Frontal cortex (tissue), 4 donors: ENCODE measurements around the gene COL21A1. TPM values are rescaled to one million over a fixed set of nuclear protein-coding genes. Genes with fewer than 3 reads are reported as not detected.

Experiments used
- DNase-seq, 2 donors: peaks; one replicate each; pipeline ENCODE4 v3.0.0; 2012; ENCODE audit warnings: low spot score in 2 of 2
- FAIRE-seq: peaks from 2 replicates; lab custom pipeline; 2012; peaks lifted over from hg19 to GRCh38; lab: Jason Lieb, UNC
- total RNA-seq: library from RNA; depleted of rRNA; stranded (reverse); fragments of >200 nt; gene quantifications from one replicate; pipeline ENCODE4 v1.2.3, GENCODE V29; 2014
- donor health status: control.
- donor health status: control.
- donor health status: control.

COL21A1 gene
- total RNA-seq, 1 donor from 2014 or later, result 1.6 TPM

DNA sequence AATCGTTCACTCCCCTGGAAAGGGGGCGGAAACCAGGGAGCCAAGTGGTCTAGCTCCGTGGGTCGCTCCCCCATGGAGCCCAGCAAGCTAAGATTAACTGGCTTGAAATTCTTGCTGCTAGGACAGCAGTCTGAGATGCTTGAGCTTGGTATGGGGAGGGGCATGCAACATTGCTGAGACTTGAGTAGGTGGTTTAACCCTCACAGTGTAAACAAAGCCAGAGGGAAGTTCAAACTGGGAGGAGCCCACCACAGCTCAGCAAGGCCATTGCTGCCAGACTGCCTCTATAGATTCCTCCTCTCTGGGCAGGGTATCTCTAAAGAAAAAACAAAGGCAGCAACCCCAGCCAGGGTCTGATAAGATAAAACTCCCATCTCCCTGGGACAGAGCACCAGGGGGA, 43.2 kb downstream of the COL21A1 start:
- DNase-seq (no peak), FAIRE-seq (no peak)

DNA sequence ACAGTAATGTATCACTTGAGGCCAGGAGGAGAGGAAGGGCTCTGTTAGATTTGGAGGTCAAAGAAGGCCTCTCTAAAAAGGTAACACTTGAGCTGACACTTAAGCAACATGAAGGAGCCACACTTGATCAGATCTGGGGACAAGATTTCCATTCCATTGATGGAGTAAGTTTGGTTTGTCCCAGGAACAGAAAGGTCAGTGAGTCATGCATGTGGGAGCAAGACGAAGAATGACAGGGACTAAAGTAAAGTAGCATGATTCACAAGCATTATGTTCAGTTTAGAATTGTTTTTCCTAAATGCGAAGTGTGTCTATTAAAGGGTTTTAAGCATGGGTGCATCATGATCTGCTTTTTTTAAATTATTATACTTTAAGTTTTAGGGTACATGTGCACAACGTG, 47.4 kb downstream of the COL21A1 start:
- DNase-seq (no peak), FAIRE-seq (no peak)

GRCh38 chr6:56193846-56194245, 53.5 kb downstream of the COL21A1 start:
- DNase-seq (no peak), FAIRE-seq (no peak)

GRCh38 chr6:56188429-56188828, 59.0 kb downstream of the COL21A1 start:
- no peak for DNase-seq
- no peak for FAIRE-seq

- FAIRE-seq (no peak), DNase-seq (no peak)
Measured at GRCh38 chr6:56187686-56188085, 59.7 kb downstream of the COL21A1 start.

- FAIRE-seq (no peak), DNase-seq (no peak)
Measured at GRCh38 chr6:56176741-56177140, 70.6 kb downstream of the COL21A1 start.

- no peak for DNase-seq
- FAIRE-seq, result no peak
Measured at GRCh38 chr6:56173228-56173627, 74.2 kb downstream of the COL21A1 start.

- DNase-seq, result no peak
- no peak for FAIRE-seq
Measured at GRCh38 chr6:56172144-56172543, 75.2 kb downstream of the COL21A1 start.

DNA sequence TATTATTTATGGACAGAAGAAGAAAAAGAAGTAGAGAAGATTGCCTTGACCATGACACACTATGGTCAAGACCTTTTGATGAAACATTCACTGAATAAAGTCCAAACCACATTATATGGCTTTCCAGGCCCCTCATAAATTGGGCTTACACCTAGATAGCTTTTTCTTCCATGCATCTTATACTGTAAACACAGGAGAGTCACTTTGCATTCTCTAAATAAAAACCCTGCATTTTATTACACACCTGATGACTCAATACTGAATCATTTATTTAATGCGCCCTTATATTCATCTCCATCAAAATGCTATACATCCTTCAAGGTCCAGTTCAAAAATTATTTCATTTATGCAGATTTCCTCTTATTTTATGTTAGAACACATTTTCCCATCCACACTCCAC, 78.0 kb downstream of the COL21A1 start:
- FAIRE-seq (no peak), DNase-seq (no peak)

DNA sequence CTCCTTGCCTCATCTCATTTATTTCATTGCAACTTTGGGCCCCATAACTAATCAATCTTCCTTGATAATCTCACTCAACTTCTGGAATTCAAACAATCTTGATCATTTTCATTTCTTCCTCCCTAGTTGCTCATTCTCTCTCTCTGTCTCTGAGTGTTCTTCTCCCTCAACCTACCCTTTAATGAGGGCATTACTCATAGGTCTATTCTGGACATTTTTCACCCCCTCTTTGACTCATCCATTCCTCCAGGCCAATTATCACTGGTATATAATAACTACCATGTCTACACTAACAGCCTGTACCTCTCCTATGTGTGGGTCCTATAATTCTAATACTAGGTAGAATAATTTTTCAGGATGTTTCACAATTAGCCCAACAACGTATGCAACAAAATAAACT, 78.8 kb downstream of the COL21A1 start:
- FAIRE-seq (no peak), DNase-seq (no peak)

DNA sequence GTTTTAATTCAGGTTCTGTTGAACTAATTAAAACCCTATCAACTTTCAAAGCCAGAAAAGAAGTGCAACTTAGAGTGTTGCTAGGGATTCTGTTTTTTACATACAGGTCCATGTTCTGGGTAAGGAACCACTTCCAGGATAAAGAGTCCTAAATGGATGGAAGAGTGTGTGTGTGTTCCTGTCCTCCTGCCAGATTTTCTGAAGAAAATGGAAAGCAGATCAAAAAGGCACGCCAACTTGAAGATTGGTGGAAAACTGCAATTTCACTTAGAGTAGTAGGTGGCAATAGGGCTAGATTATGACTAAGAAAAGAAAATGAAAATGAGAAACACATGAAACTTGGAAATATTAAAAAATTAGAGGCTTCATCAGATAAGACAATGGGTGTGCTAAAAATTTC, 85.3 kb downstream of the COL21A1 start:
- DNase-seq (no peak), FAIRE-seq (no peak)

DNA sequence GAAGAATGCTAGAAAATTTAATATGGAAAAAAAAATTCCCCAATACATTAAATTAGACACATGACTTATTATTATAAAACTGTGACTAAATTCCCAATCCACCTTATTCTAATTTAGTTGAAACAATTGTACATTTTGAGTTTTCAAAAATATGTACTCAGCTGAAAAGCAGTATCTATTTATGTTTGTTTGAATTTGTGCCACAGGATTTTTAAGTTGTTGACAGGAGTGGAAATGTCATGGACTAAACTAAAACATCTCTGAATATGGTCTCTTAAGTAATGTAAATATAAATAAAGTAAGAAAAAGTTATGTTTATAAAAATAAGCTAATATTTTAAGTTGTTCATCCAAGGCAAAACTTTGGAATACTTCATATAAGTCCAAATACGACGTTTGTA, 86.9 kb downstream of the COL21A1 start:
- no peak for DNase-seq
- FAIRE-seq, result no peak

GRCh38 chr6:56158571-56158970, 88.8 kb downstream of the COL21A1 start:
- FAIRE-seq (no peak), DNase-seq (no peak)

DNA sequence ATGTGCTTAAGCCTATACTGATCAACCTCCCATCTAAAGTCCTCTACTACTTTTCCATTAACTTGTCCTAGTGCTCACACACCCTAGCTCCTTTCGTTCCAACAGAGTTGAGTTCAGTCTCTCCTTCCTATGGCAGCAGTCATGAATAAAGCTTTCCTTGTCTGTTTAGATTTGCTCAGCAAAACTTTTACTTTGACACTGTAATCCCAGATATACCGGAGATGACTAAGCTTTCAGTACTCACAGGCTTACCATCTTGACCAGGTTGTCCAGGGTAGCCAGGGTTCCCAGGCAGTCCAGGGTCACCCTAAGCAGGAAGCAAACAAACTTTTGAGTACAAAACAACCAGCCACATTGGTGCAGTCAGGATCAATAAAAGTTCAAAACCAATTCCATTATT, 90.7 kb downstream of the COL21A1 start:
- no peak for FAIRE-seq
- DNase-seq, result no peak

DNA sequence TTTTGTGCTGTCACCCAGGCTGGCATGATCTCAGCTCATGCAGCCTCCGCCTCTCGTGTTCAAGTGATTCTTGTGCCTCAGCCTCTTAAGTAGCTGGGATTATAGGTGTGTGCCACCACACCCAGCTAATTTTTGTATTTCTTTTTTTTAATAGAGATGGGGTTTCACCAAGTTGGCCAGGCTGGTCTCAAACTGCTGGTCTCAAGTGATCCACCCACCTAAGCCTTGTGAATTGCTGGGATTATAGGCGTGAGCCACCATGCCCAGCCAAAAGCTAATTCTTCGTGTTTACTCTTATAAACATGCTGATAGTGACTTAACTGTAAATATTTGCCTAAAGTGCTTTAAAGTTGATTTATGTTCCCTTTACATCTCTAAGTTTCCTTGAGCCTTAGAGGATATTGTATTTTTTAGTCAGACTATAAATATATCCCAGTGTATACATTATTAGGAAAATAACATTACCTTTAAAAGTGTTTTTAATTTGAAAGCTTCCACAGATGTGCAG, 91.7 kb downstream of the COL21A1 start:
- FAIRE-seq, result no peak
- no peak for DNase-seq

GRCh38 chr6:56154076-56154475, 93.3 kb downstream of the COL21A1 start:
- DNase-seq (no peak), FAIRE-seq (no peak)

- DNase-seq, result no peak
Measured at GRCh38 chr6:56152611-56153010, 94.8 kb downstream of the COL21A1 start.

DNA sequence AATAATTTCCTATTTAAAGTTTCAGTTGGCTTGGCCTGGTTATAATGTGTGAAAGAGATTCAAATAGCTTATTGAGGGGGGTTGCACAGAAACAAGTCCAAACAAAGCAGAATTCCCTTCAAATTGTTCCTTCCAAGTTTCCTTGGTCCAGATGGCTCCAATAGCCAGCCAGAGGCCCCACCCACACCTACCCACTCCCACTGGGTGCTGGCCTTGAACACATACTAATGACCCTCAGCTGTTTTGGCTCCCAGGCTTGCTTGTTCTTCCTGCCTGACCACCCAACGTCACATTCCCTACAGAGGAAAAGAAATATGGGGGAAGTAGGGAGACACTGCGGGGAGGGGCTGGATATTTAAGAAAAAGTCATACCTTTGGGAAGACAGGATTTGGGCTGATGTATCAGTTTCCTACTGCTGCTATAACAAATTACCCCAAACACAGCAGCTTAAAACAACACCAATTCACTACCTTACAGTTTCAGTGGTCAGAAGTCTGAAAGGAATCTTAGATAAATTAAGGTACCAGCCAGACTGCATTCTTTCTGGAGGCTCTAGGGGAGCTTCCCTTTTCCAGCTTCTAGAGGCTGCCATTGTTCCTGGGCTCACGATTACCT, 95.7 kb downstream of the COL21A1 start:
- FAIRE-seq (no peak), DNase-seq (no peak)

More at GRCh38 chr6:56152611-56153010, 94.8 kb downstream of the COL21A1 start:
- FAIRE-seq, result no peak

DNA sequence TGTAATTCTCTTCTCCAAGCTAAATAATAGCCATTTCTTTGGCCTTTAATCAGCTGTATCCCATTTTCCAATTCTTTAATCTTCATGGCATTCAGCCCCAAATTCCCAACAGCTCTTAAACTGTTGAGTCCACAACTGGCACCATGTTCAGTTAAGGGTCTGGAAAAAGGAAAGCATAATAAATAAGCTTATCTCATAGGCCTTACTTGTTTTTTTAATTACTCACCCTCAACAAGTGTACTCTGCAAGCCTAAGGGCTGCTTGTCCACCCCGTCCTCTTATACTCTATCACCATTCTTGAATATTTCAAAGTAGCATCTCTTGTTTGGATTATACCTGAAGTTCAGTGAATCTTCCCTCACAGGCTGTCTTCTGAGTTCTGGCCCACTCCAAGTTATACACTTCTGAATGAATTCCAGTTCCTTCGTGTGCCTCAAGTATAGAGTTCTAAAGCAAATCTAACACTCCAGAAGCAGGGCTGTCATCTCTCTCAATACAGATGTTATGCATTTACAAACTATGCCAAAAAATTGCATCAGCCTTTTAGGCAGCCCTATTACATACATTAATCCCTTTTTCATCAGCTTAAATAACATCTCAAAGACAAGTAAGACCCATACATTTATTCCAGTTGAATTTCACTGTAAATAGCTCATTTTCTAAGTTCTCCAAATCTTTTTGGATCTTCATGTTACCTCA, 98.7 kb downstream of the COL21A1 start:
- DNase-seq, result no peak
- FAIRE-seq, result no peak

DNA sequence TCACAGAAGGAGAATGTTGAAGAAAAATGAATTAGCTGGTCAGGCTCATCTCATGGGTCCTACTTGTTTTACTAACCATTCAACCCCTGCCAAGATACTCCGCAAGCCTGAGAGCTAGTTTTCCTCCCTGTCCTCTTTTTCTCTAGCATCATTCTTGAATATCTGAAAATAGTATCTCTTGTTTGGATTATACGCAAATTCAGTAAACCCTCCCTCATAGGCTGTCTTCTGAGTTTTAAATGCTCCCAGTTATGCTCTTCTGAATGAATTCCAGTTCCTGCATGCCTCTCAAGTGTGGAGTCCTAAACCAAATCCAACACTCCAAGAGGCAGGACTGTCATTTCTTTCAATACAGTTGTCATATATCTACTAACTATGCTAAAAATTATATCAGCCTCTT, 99.6 kb downstream of the COL21A1 start:
- FAIRE-seq (no peak), DNase-seq (no peak)

DNA sequence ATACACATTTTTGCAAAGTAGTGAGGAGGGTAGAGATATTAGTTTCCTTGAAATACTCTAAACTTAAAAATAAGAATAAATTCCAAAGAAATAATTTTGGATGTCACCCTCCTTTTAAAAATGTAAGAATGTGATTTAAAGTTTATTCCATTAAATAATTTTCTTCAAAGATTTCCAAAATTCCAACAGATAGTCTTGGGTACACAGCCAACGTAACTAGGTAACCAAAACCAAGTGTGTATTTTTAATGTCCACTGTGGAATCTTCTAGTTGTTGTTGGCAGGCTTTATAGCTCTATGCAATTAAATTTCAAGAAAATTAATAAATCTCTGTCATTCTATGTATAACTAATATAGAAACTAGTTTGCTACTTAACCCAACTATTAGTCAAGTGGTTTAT, 101.3 kb downstream of the COL21A1 start:
- FAIRE-seq (no peak), DNase-seq (no peak)

GRCh38 chr6:56145616-56146015, 101.8 kb downstream of the COL21A1 start:
- FAIRE-seq (no peak), DNase-seq (no peak)
